Body of pancreas (tissue), 4 donors: ENCODE data around the gene WASF3.

ENCODE experiments used
- CTCF ChIP-seq, 7 experiments: fragments of 450-650 bp in 4 of 7; fragments of 200-600 bp in 3 of 7; sonication (generic) in 3 of 7; IDR thresholded peaks; one replicate each; pipeline ENCODE4 v1.5.1; 2016 to 2019; ENCODE audit warnings: antibody characterized with exemption in 7 of 7
- POLR2A ChIP-seq, 3 donors: fragments of 450-650 bp; IDR thresholded peaks; one replicate each; pipeline ENCODE4 v1.6.1; 2016; ENCODE audit warnings: antibody characterized with exemption in 3 of 3, mild to moderate bottlenecking in 2 of 3

- TF ChIP-seq CTCF (IDR thresholded peaks at IDR 0.05), result no peak
- TF ChIP-seq POLR2A (IDR thresholded peaks at IDR 0.05), result no peak
Observed at GRCh38 chr13:26548205-26548765, 9.2 kb upstream of the WASF3 start.
